Measurements from ENCODE around the gene C1QTNF8.
"Not testable (repeated sequence)": the region's sequence is repeated elsewhere in the genome, so short reads cannot be mapped to it uniquely, and the experiment has no call there.

C1QTNF8 gene

GRCh38 chr16:1090620-1091587, 5.1 kb downstream of the C1QTNF8 start:
- Histone ChIP-seq H3K36me3 (ENCODE audit: insufficient read depth, low read length) (no peaks in the 10 kb centered on the region), H3K27me3 (ENCODE audit: insufficient read depth, low read length) (no peaks in the 10 kb centered on the region), H3K4me1 (ENCODE audit: insufficient read depth, low read length) (no peaks in the 10 kb centered on the region), H3K9ac (ENCODE audit: low read depth, low read length) (no peak overlapping the region), H3K9me3 (ENCODE audit: insufficient read depth, low read depth, low read length) (no peaks in the 10 kb centered on the region), H3K4me3 (ENCODE audit: low read length) (no peak overlapping the region), H3K27ac (ENCODE audit: low read depth, low read length) (no peak overlapping the region)
- WGBS, result 78% methylated on average over 24 of the region's 27 CpGs

GRCh38 chr16:1089822-1090619, 6.0 kb downstream of the C1QTNF8 start:
- Histone ChIP-seq H3K4me1 (ENCODE audit: insufficient read depth, low read length) (no peaks in the 10 kb centered on the region), H3K27ac (ENCODE audit: low read depth, low read length) (no peak overlapping the region), H3K27me3 (ENCODE audit: insufficient read depth, low read length) (no peaks in the 10 kb centered on the region), H3K36me3 (ENCODE audit: insufficient read depth, low read length) (no peaks in the 10 kb centered on the region), H3K9me3 (ENCODE audit: insufficient read depth, low read depth, low read length) (peaks cover 5% of the 10 kb centered on the region), H3K4me3 (ENCODE audit: low read length) (no peak overlapping the region), H3K9ac (ENCODE audit: low read depth, low read length) (no peak overlapping the region)
- 85% methylated on average over 34 of the region's 38 CpGs for WGBS

GRCh38 chr16:1089439-1089821, 6.6 kb downstream of the C1QTNF8 start:
- Histone ChIP-seq H3K27me3 (ENCODE audit: insufficient read depth, low read length) (no peaks in the 10 kb centered on the region), H3K9me3 (ENCODE audit: insufficient read depth, low read depth, low read length) (peaks cover 7% of the 10 kb centered on the region), H3K4me3 (ENCODE audit: low read length) (no peak overlapping the region), H3K27ac (ENCODE audit: low read depth, low read length) (no peak overlapping the region), H3K36me3 (ENCODE audit: insufficient read depth, low read length) (no peaks in the 10 kb centered on the region), H3K9ac (ENCODE audit: low read depth, low read length) (no peak overlapping the region), H3K4me1 (ENCODE audit: insufficient read depth, low read length) (no peaks in the 10 kb centered on the region)
- WGBS, result 94% methylated on average over 17 of the region's 17 CpGs

- H3K9ac ChIP-seq (ENCODE audit: low read depth, low read length), result no peak overlapping the region
- H3K4me1 ChIP-seq (ENCODE audit: insufficient read depth, low read length), result no peaks in the 10 kb centered on the region
- H3K9me3 ChIP-seq (ENCODE audit: insufficient read depth, low read depth, low read length), result peaks cover 7% of the 10 kb centered on the region
- no peaks in the 10 kb centered on the region for H3K36me3 ChIP-seq (ENCODE audit: insufficient read depth, low read length)
- H3K27me3 ChIP-seq (ENCODE audit: insufficient read depth, low read length), result no peaks in the 10 kb centered on the region
- WGBS, result 85% methylated on average over 40 of the region's 40 CpGs
- H3K4me3 ChIP-seq (ENCODE audit: low read length), result no peak overlapping the region
- H3K27ac ChIP-seq (ENCODE audit: low read depth, low read length), result no peak overlapping the region
These were observed 7.5 kb downstream of the C1QTNF8 start for GRCh38 chr16:1088295-1089170.

- not testable (repeated sequence) for H3K27me3 ChIP-seq (ENCODE audit: insufficient read depth, low read length); H3K9ac ChIP-seq (ENCODE audit: low read depth, low read length); H3K36me3 ChIP-seq (ENCODE audit: insufficient read depth, low read length); H3K27ac ChIP-seq (ENCODE audit: low read depth, low read length); H3K4me3 ChIP-seq (ENCODE audit: low read length); H3K9me3 ChIP-seq (ENCODE audit: insufficient read depth, low read depth, low read length); H3K4me1 ChIP-seq (ENCODE audit: insufficient read depth, low read length)
- WGBS, result 93% methylated on average over 9 of the region's 10 CpGs
These were observed 9.6 kb downstream of the C1QTNF8 start for GRCh38 chr16:1086443-1086842.

GRCh38 chr16:1084971-1085370, 11.1 kb downstream of the C1QTNF8 start:
- no peaks in the 10 kb centered on the region for H3K36me3 ChIP-seq (ENCODE audit: insufficient read depth, low read length)
- H3K27ac ChIP-seq (ENCODE audit: low read depth, low read length), result no peak overlapping the region
- no peak overlapping the region for H3K4me3 ChIP-seq (ENCODE audit: low read length)
- peaks cover 7% of the 10 kb centered on the region for H3K9me3 ChIP-seq (ENCODE audit: insufficient read depth, low read depth, low read length)
- WGBS, result 86% methylated on average over 6 of the region's 6 CpGs
- H3K4me1 ChIP-seq (ENCODE audit: insufficient read depth, low read length), result no peaks in the 10 kb centered on the region
- H3K27me3 ChIP-seq (ENCODE audit: insufficient read depth, low read length), result no peaks in the 10 kb centered on the region
- no peak overlapping the region for H3K9ac ChIP-seq (ENCODE audit: low read depth, low read length)

GRCh38 chr16:1082952-1083675, 12.9 kb downstream of the C1QTNF8 start:
- Histone ChIP-seq H3K9ac (ENCODE audit: low read depth, low read length) (no peak overlapping the region), H3K27me3 (ENCODE audit: insufficient read depth, low read length) (no peaks in the 10 kb centered on the region), H3K36me3 (ENCODE audit: insufficient read depth, low read length) (no peaks in the 10 kb centered on the region), H3K4me3 (ENCODE audit: low read length) (no peak overlapping the region), H3K9me3 (ENCODE audit: insufficient read depth, low read depth, low read length) (peaks cover 7% of the 10 kb centered on the region), H3K4me1 (ENCODE audit: insufficient read depth, low read length) (no peaks in the 10 kb centered on the region), H3K27ac (ENCODE audit: low read depth, low read length) (no peak overlapping the region)
- 87% methylated on average over 34 of the region's 34 CpGs for WGBS

- 79% methylated on average over 21 of the region's 21 CpGs for WGBS
- H3K4me1 ChIP-seq (ENCODE audit: insufficient read depth, low read length), result no peaks in the 10 kb centered on the region
- H3K27ac ChIP-seq (ENCODE audit: low read depth, low read length), result no peak overlapping the region
- no peak overlapping the region for H3K4me3 ChIP-seq (ENCODE audit: low read length)
- H3K9me3 ChIP-seq (ENCODE audit: insufficient read depth, low read depth, low read length), result peaks cover 7% of the 10 kb centered on the region
- no peaks in the 10 kb centered on the region for H3K27me3 ChIP-seq (ENCODE audit: insufficient read depth, low read length)
- no peak overlapping the region for H3K9ac ChIP-seq (ENCODE audit: low read depth, low read length)
- no peaks in the 10 kb centered on the region for H3K36me3 ChIP-seq (ENCODE audit: insufficient read depth, low read length)
These were observed 13.6 kb downstream of the C1QTNF8 start for GRCh38 chr16:1082266-1082951.

- 84% methylated on average over 22 of the region's 22 CpGs for WGBS
- Histone ChIP-seq H3K27ac (ENCODE audit: low read depth, low read length) (no peak overlapping the region), H3K4me3 (ENCODE audit: low read length) (no peak overlapping the region), H3K27me3 (ENCODE audit: insufficient read depth, low read length) (no peaks in the 10 kb centered on the region), H3K9me3 (ENCODE audit: insufficient read depth, low read depth, low read length) (peaks cover 7% of the 10 kb centered on the region), H3K9ac (ENCODE audit: low read depth, low read length) (no peak overlapping the region), H3K36me3 (ENCODE audit: insufficient read depth, low read length) (no peaks in the 10 kb centered on the region), H3K4me1 (ENCODE audit: insufficient read depth, low read length) (no peaks in the 10 kb centered on the region)
These were observed 14.2 kb downstream of the C1QTNF8 start for GRCh38 chr16:1081734-1082265.
